IPS-NIHi11 (cell line): ENCODE data around the gene NAA35.
"Not testable (repeated sequence)": the region's sequence is repeated elsewhere in the genome, so short reads cannot be mapped to it uniquely, and the experiment has no call there.

Experiments used
- DNase-seq: peaks from one replicate; pipeline ENCODE4 v3.0.0; 2012; ENCODE audit warnings: mixed read lengths, low spot score

The NAA35 gene

DNA sequence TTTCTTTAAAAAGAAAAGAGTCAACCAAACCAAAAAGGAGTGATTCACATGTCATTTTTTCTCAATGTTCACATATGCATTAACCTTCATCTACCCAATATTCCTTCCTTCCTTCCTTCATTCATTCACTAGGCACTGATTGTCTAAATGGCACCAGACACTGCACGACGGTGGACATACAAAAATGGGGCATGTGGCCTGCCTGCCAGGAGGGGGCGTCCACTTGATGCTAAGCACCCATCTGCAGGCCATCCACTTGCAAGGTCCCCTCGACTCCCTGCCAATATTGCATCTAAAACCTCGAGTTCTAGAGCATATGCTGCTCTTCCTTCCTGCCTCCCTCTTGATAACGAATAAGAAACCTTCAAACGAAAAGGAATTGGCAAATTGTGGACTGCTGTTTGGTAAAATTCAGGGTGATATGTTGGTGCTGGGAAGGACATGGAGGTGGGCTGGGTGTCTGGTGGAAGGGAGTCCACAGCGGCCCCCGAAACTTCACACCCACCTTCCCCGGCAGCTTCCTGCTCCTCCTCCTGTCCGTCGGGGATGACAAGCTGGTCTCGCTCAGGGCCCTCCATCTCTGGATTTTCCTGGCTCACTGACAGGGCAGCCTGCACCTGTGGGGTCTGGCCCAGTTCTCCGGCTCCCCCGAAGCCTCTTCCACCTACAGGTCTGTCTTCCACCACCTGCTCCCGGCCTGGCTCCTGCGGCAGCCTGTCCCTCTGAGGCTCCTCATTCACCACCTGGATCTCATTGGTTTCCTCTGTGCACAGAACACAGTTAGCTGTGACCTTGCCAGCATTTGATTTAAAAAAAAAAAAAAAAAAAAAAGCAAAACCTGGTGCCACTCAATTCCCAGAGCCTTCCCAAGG lies 94.2 kb downstream of the NAA35 start:
- peak; percentile 83 for DNase-seq

GRCh38 chr9:86035827-86036440 lies 95.0 kb downstream of the NAA35 start:
- DNase-seq: no peak

DNA sequence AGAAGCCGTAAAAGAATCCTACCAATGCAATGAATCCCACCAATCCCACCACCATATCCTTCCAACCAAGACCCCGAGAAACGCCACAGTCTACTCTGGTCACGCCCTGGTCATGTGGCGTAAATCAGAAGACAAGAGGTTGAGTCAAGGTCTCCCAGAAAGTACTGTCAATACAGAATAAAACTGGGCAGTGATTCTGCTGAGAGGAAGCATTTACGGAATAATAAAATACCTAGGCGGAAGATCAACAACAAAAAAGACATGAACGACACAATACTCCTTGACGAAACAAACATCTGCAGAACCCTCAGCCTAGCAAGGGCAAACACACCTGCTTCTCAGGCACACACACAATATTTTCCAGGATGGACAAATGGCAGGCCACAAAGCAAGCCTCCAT lies 95.6 kb downstream of the NAA35 start:
- DNase-seq: no peak

GRCh38 chr9:86039991-86040860 lies 99.3 kb downstream of the NAA35 start:
- no peak for DNase-seq

DNA sequence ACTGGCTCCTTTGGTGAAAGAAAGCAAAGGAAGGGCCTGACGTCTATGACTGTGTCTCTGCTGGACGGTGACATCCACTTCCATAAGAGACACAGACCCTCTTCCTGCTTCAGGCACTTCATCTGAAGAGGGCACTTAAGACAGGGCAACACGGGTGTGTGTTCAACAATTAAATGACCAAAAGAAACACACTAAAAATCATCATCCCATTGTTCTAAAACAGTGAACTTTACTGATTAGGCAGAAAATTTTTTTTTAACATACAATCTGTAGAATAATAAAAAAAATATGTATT lies 99.9 kb downstream of the NAA35 start:
- DNase-seq: no peak

DNA sequence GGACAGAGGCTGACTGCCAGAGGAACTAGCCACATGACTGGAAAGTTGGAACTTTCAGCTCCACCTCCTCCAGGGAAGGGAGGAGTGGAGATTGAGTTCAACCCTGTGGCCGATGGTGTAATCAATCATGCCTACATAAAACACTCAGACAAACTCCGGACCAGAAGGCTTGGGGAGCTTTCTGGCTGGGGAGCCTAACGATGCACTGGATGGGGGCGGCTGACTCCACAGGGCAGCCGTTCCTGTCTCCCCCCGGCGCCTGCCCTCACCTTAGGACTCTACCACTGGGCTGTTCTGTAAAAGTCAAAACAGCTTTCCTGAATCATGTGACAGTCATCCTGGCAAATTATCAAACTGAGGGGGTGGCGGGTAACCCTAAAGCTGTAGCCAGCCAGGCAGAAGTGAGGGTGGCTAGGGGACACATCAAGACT lies 100.4 kb downstream of the NAA35 start:
- DNase-seq: no peak

GRCh38 chr9:86042199-86042978 lies 101.4 kb downstream of the NAA35 start:
- DNase-seq: no peak

DNA sequence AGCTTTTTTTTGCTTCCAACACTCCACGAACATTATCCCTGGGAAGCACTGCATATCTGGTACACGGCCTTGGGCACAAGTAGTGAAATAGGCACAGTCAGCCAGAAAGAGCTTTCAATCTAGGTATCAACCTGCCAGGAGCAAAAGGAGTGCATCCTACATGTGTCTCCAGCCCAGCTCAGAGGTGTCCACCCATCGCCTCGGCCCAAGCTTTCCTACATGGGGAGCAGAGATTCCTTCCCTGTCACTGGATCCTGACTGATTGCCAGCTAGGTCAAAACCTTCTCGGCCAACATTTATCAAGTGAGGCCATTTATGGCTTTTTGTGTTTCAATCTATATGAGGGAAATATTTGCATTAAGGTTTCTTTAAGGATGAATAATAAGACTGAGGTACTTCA lies 102.6 kb downstream of the NAA35 start:
- DNase-seq: no peak

DNA sequence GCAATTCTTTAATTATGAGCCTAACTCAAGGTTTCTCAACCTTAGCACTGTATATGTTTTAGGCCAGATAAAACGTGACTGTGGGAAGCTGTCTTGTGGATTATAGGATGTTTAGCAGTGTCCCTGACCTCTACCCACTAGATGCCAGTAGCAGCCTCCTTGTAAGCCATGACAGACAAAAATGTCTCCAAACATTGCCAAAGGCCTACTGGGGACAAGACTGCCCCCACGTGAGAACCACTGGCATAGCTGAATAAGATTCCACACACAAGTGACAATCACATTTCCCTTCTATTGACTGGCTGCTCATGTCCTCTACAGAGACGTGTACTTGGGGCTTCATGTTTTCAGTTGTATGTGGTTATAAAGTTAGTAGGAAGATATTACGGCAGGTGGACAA lies 103.1 kb downstream of the NAA35 start:
- no peak for DNase-seq

DNA sequence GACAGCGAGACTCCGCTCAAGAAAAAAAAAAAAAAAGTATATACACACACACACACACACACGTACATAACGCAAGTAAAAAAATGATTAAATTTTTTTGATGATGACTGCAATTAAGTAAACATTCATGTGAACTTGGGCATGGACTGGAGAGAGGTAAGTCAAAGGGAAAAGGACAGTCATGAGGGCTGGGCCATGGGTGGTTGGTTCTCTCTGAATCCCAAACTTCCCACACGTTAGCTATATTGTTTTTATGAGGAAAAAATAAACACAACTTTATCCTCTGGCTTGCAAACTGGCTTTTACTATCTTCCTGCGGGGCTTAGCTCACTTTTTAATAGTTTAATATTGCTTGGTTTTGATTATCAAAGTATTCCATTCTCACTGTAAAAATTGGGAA lies 104.7 kb downstream of the NAA35 start:
- no peak for DNase-seq

DNA sequence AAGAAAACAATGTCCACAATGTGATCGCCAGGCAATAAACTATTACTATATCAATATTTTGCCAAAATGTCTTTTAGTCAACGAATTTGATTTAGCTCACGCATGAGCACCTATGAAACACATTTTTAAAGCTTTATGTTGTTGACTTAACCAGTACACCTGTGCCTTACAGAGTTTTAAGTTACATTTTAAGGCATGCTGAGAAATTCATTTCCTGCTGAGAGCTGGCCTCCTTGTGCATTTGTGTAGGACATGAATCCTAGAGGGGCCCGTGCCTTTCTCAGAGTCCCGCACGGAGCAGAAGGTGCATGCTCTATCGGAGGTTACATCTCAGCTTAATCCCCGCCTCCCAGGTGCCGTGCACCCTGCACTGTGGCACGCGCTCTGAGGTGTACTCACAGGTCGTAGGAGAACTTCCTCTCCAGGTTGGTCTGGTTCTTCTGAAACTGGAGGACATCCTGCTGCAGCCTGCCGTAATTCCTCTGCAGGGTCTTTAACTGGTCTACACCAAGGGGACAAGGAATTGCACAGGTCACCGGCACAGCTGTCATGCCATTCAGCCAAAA lies 105.2 kb downstream of the NAA35 start:
- peak; percentile 44 for DNase-seq

DNA sequence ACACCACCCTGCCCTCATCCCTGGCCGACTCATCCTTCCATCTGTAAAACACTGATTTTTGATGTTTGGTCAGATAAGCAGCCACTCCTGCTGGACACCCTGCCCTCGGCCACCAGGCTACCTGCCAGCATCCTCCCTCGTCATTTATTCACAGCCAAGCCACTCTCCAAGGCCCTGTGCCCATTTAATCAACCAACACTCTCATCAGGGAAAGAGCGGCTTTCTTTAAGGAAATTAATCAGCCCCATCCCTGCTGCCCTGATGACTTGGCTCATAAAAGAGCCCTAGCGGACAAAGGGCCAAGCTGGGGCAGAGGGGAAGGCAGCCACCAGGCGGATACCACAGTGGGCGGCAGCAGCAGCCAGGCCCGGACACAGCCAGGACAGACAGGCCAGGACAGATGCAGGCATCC lies 106.0 kb downstream of the NAA35 start:
- DNase-seq: no peak

DNA sequence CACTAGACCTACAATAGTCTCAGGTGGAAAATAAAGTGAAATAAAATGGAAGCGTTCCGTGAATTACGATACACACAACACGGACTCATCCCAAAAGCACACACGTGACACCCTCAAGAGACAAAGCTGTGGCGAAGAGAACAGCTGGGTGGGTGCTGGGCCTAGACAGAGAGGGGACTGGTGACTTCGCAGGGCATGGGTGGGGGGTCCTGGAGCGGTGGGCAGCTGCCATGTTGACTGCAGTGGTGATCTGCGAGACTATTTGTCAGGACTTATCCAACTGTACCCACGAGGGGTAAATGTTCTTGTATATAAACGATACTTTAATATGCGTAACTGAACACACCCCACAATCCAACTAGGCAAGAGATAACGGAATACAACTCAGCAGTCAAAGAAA lies 106.4 kb downstream of the NAA35 start:
- no peak for DNase-seq

DNA sequence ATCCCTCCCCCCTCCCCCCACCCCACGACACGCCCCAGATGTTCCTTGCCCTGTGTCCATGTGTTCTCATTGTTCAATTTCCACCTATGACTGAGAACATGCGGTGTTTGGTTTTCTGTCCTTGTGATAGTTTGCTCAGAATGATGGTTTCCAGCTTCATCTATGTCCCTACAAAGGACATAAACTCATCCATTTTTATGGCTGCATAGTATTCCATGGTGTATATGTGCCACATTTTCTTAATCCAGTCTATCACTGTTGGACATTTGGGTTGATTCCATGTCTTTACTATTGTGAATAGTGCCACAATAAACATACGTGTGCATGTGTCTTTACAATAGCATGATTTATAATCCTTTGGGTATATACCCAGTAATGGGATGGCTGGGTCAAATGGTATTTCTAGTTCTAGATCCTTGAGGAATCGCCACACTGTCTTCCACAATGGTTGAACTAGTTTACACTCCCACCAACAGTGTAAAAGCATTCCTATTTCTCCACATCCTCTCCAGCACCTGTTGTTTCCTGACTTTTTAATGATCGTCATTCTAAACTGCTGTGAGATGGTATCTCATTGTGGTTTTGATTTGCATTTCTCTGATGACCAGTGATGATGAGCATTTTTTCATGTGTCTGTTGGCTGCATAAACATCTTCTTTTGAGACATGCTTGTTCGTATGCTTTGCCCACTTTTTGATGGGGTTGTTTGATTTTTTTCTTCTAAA lies 107.2 kb downstream of the NAA35 start:
- not testable (repeated sequence) for DNase-seq

- no peak for DNase-seq
Observed at GRCh38 chr9:86052556-86053468, 111.9 kb downstream of the NAA35 start.

GRCh38 chr9:86054695-86055094 lies 113.7 kb downstream of the NAA35 start:
- no peak for DNase-seq

DNA sequence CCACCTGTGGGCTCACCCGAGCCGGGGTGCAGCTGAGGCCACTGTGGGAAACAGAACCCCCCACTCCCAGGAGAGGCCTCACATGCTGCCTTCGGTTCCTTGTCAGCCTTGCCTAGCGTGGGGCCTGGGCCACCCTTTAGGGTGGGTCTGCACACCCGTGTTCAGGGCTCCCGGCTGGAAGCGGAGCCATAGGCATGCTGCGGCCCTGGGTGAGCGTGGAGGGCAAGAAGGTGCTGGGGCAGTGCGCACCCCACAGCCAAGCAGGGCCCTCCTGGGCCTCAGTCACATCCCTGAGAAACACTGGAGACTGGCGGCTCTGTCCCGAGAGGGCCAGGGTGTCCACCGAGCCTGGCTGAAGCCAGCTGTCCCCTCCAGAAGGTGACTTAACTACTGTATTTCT lies 116.5 kb downstream of the NAA35 start:
- DNase-seq: no peak

DNA sequence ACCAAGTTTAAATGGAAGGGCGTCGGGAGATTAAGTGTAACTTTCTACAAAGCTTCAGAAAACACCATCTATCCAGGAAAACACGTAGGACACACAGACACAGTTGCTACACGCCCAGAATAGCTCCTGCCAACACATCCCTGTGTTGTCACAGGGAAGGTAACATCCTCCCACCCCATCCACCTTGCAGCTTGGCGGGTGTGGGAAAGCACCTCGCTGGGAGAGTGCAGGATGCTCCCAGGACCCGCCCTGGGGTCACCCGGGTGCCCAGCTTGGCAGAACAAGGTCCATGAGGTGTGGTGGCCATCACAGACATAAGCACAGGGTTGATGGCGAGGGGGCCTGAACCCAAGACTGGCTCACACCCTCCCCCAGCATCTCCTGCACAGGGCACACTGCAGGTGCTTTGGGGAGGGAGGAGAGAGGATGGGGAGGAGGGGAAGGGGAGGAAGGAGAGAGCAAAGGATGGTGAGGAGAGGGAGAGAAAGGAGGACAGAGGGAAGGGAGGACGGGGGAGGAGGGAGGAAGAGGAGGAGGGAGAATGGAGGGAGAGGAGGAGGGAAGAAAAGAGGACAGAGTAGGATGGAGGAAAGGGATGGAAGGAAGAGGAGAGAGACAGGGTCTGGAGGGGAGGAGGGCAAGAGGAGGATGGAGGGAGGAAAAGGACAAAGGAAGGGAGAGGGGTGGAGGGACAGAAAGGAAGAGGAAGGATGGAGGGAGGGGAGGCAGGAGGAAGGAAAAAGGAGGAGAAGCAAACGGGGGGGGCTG lies 121.2 kb downstream of the NAA35 start:
- no peak for DNase-seq
